Naive thymus-derived CD8-positive, alpha-beta T cell (primary cell): ENCODE results near the gene PADI2. TPM values are rescaled to one million over a fixed set of nuclear protein-coding genes. Genes with fewer than 3 reads are reported as not detected.

Experiments used
- ATAC-seq, 2 donors: fragments of 150-1000 bp; cut with Tn5 transposase in 1 of 2; sonication (Bioruptor Pico), chemical (Tn5 transposase) in 1 of 2; 1 replicate in 1 of 2; 2 replicates in 1 of 2; pipeline ENCODE4 v1.10.0; 2021; ENCODE audit warnings: mild to moderate bottlenecking in 2 of 2, moderate library complexity in 2 of 2
- POLR2A ChIA-PET: fragments of 350-600 bp; sonication (Branson Sonifier 250); formaldehyde crosslinking; loops from one replicate; lab custom pipeline; 2021; ENCODE audit warnings: antibody characterized with exemption; lab: Charles Lee
- DNase-seq, 10 donors: peaks; one replicate each; pipeline versions ENCODE4 v3.0.0 to v3.0.0-alpha.2; 2020 to 2022
- H3K27ac Mint-ChIP-seq, 10 donors: one replicate each; pipeline ENCODE4 v1.8.0; 2020 to 2022; ENCODE audit warnings: mild to moderate bottlenecking in 10 of 10, mixed read lengths in 10 of 10, moderate library complexity in 4 of 10, inconsistent platforms in 1 of 10
- H3K27me3 Mint-ChIP-seq, 5 donors: one replicate each; pipeline ENCODE4 v1.8.0; 2021 to 2022; ENCODE audit warnings: mixed read lengths in 5 of 5
- H3K36me3 Mint-ChIP-seq, 3 donors: one replicate each; pipeline ENCODE4 v1.8.0; 2020 to 2022; ENCODE audit warnings: mixed read lengths in 3 of 3, mild to moderate bottlenecking in 2 of 3, inconsistent platforms in 1 of 3
- H3K4me1 Mint-ChIP-seq, 4 donors: one replicate each; pipeline ENCODE4 v1.8.0; 2021 to 2022; ENCODE audit warnings: mixed read lengths in 4 of 4
- H3K4me3 Mint-ChIP-seq, 10 donors: one replicate each; pipeline ENCODE4 v1.8.0; 2020 to 2022; ENCODE audit warnings: mild to moderate bottlenecking in 10 of 10, mixed read lengths in 10 of 10, moderate library complexity in 6 of 10, inconsistent platforms in 1 of 10
- H3K9me3 Mint-ChIP-seq, 9 donors: one replicate each; pipeline ENCODE4 v1.8.0; 2020 to 2022; ENCODE audit warnings: mixed read lengths in 9 of 9, mild to moderate bottlenecking in 3 of 9, inconsistent platforms in 1 of 9, moderate library complexity in 1 of 9
- polyA plus RNA-seq, 3 donors: library from polyadenylated mRNA; unstranded; fragments of 300-500 nt; fragmentation: Illumina TruSeq; gene quantifications; one replicate each; pipeline ENCODE4 v1.2.3, GENCODE V29; 2021
- total RNA-seq, 8 experiments: library from RNA in 2 of 8; stranded (reverse) in 2 of 8; gene quantifications; one replicate each; pipeline ENCODE4 v1.2.3 and lab custom pipeline; 2021 to 2026

Gene PADI2
- total and polyA plus RNA-seq, 5 experiments from 2014 or later: 0.06 TPM; not detected in 4

DNA sequence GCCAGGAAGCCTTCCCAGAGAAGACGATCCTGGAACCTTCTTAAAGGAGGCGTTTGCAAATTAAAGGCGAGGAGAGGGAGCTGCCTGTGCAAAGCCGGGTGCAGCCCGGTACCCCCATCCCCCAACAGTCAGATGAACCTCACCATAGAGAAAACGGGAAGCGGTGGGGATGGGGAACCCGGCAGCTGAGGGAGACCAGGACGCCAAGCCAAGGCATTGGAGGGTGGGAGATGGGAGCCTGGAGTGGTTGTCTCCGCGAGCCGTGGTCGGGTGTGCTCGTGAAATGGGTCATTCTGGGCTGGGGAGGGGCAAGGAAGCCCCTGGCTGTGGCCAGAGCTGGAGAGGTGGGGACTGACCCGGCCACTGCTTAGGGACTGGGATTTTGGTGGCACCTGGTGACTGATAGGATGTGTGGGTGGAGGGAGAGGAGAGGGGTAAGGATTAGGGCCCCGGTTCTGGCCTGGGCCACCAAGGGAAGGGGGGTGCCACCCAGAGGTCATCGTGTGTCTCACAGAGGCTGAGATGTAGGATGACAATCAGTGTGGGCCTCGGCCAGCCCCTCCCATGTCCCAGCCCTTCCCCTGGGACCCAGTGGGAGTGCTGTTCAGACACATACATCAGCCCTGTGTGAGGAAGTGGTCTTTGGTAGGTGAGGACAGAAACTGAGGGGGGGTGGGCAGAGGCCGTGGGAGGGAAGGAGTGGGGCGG lies 676 bp upstream of the PADI2 start:
- peaks cover 5 to 16% (median 12%) of the 10 kb centered on the region in 4 donors for H3K4me1 Mint-ChIP-seq
- POLR2A ChIA-PET: no interaction called here
- no peak for ATAC-seq
- no peak overlapping the region for H3K27ac Mint-ChIP-seq
- peak overlapping the region in 6 of 10 donors; percentile 12 to 63 (median 32) for H3K4me3 Mint-ChIP-seq
- H3K36me3 Mint-ChIP-seq: no peaks in the 10 kb centered on the region
- peaks cover 19 to 67% (median 40%) of the 10 kb centered on the region in 5 donors for H3K27me3 Mint-ChIP-seq
- no peak for DNase-seq
- no peaks in the 10 kb centered on the region for H3K9me3 Mint-ChIP-seq

DNA sequence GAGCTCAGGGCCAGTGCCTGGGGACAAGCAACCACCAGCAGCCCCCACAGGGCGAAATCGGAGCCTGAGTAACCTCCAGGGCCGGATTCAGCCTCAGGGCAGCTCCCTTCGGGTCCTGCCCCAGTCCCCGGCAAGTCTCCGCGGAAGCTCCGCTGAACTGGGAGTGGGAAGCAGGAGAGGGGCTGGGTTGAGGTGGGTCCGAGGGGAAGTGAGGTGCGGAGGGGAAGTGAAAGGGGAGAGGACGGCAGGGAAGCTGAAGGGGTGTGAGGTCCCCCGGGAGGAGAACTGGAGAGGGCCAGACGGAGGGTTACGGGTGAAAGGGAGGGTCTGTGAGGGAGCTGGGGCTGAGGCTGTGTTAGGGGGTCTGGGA lies 560 bp downstream of the PADI2 start:
- Mint-ChIP-seq H3K9me3 (no peaks in the 10 kb centered on the region), H3K4me1 (peaks cover 5 to 16% (median 12%) of the 10 kb centered on the region in 4 donors), H3K4me3 (peak overlapping the region; percentile 13 to 74 (median 58)), H3K36me3 (no peaks in the 10 kb centered on the region), H3K27ac (peak overlapping the region in 1 of 10 donors; percentile 29), H3K27me3 (peaks cover 16 to 77% (median 46%) of the 10 kb centered on the region in 5 donors)
- no peak for ATAC-seq
- POLR2A ChIA-PET: no interaction called here
- DNase-seq: no peak

DNA sequence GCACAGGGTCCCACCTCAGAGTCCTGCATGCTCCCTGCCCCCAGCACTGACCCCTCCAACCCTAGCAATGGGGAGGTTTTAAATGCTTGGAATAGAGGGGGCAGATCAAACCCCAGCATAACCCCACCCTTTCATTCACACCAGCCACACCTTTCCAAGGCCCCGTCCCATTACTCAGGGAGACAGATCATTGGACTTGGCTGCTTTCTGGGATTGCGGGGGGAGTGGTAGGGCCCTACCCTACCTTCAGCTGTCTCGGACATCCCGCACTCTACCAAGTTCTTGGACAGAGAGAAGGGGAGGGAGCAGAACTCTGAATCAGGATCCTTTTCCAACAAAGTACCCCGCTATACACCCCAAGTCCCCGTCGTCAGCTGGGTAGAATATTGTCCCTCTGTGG lies 983 bp downstream of the PADI2 start:
- H3K4me3 Mint-ChIP-seq: peak overlapping the region in 7 of 10 donors; percentile 1 to 69 (median 60)
- DNase-seq: no peak
- H3K9me3 Mint-ChIP-seq: no peaks in the 10 kb centered on the region
- H3K27ac Mint-ChIP-seq: no peak overlapping the region
- peaks cover 16 to 77% (median 46%) of the 10 kb centered on the region in 5 donors for H3K27me3 Mint-ChIP-seq
- peaks cover 5 to 16% (median 12%) of the 10 kb centered on the region in 4 donors for H3K4me1 Mint-ChIP-seq
- H3K36me3 Mint-ChIP-seq: no peaks in the 10 kb centered on the region
- POLR2A ChIA-PET: interaction anchor here (0.6 kb wide), 1 partner anchor 10 kb away, joined by 3 read pairs; no protein-coding TSS in a partner anchor
- ATAC-seq: no peak

DNA sequence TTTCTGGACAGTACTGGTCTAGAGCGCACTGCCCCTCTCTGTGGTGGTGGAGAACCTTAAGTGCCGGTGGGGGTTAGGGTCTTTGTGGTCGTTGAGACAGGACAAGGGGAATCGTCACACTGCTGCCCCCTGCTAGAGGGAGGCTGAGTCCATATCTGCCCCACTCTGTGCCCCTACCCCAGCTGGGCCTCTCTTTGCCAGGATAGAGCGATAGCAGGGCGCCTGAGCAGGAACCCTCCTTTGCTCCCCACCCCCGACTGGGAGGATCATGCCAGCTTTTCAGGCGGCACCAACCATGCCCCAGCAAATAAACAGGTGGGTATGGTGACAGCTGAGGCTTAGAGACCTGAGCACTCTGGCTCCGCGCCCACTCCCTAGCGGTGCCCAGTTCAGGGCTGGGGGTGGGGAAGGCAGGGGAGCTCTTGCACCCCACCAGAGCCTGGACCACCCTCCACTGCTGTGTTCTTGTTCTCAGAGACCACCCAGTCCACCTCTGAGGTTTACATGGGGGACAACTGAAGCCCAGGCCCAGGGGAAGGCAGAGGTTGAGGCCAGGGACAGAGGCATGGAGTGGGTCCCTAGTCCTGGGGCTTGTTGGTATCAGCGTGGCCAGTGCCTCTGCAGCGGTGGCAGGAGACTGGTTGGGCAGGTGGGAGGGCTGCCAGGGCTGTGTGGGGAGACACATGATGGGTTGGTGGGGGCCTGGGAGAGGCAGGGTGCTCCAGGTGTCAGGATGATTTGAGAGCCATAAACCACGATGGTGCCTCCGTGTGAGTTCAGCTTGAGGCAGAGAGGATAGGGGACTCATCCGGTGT lies 1.6 kb downstream of the PADI2 start:
- no peaks in the 10 kb centered on the region for H3K36me3 Mint-ChIP-seq
- no peaks in the 10 kb centered on the region for H3K9me3 Mint-ChIP-seq

DNA sequence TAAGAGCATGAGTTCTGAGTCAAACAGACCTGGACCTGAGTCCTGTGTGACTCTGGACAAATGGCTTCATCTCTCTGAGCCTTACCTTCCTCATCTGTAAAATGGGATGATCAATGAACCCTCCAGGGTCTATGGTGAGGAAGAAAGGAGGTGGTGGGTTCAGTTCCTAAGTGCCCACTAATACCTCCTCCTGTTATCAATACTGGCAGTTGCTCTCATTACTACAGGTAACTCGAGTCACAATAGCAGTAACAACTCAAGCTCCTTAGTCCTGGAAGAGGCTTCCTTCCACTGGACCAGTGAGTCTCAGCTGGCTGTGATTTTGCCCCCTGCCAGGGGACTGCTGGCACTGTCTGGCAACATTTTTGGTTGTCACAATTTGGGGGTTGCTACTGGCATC lies 2.6 kb downstream of the PADI2 start:
- ATAC-seq (no peak), DNase-seq (no peak)
- POLR2A ChIA-PET: no interaction called here
- Mint-ChIP-seq H3K4me3 (no peak overlapping the region), H3K4me1 (peaks cover 5 to 16% (median 12%) of the 10 kb centered on the region in 4 donors), H3K27ac (peak overlapping the region in 1 of 10 donors; percentile 5), H3K36me3 (no peaks in the 10 kb centered on the region), H3K27me3 (peaks cover 16 to 74% (median 49%) of the 10 kb centered on the region in 5 donors), H3K9me3 (no peaks in the 10 kb centered on the region)

More for the DNA sequence above, 1.6 kb downstream of the PADI2 start:
- ATAC-seq (no peak), DNase-seq (no peak)
- POLR2A ChIA-PET: interaction anchor here (0.6 kb wide), 1 partner anchor 10 kb away, joined by 3 read pairs; no protein-coding TSS in a partner anchor
- peaks cover 5 to 16% (median 12%) of the 10 kb centered on the region in 4 donors for H3K4me1 Mint-ChIP-seq
- no peak overlapping the region for H3K27ac Mint-ChIP-seq
- H3K4me3 Mint-ChIP-seq: peak overlapping the region in 5 of 10 donors; percentile 10 to 63 (median 60)
- peaks cover 16 to 77% (median 46%) of the 10 kb centered on the region in 5 donors for H3K27me3 Mint-ChIP-seq

DNA sequence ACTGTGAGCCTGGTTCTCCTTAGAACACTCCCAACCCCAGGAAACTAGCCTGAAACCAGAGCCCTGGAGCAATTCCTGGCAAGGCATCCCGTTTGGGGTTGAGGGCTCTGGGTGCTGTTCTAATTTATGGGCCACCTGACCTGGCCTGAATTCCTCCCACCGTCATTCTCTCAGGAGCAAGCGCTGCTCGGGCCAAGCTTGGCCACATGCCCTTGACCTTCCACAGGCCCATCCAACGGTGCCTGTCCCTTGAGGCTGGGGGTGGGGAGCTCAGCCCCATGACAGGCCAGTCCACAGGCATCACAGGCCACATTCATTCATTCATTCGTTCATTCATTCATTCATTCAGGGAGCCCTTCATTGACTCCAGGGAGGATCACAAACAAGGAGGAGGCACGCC lies 5.3 kb downstream of the PADI2 start:
- H3K9me3 Mint-ChIP-seq: no peaks in the 10 kb centered on the region
- no peak overlapping the region for H3K4me3 Mint-ChIP-seq
- DNase-seq (no peak), ATAC-seq (no peak)
- H3K27me3 Mint-ChIP-seq: peaks cover 22 to 51% (median 40%) of the 10 kb centered on the region in 5 donors
- H3K36me3 Mint-ChIP-seq: no peaks in the 10 kb centered on the region
- H3K4me1 Mint-ChIP-seq: peaks cover 4 to 12% (median 8%) of the 10 kb centered on the region in 4 donors
- POLR2A ChIA-PET: no interaction called here
- H3K27ac Mint-ChIP-seq: no peak overlapping the region

DNA sequence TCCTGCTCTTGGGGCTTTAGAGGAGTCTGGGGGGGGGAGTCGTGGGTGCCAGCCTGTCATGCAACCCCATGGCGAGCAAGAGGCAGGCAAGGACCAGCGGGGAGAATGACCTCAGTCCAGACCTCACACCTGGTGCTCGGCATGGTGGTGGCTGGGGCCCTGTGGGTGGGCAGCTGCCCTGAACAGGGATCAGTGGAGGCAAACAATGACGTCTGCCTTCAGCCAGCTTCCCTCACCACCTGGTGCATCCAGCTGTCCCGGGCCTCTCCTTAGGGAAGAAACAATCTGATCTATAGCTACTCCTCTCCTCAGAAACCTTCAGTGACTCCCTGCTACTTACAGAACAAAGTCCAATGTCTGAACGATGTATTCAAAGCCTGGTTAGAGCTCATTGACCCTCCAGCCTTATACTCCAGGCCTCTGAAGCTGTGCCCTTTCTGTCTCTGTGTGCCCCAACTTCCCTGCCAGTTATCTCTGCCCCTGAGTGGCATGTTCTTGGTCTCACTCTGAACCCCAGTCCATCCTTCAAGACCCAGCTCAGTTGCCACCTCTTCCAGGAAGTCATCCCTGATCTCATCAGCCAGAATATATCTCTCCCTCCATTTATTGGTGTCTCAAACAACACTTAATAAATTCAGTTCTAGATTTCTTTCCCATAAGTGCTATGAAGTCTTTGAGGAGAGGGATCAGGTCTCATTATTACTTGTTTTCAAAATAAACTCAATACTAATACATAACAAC lies 6.6 kb downstream of the PADI2 start:
- no peaks in the 10 kb centered on the region for H3K36me3 Mint-ChIP-seq
- POLR2A ChIA-PET: no interaction called here
- H3K27me3 Mint-ChIP-seq: peaks cover 16 to 43% (median 28%) of the 10 kb centered on the region in 5 donors
- no peaks in the 10 kb centered on the region for H3K9me3 Mint-ChIP-seq
- DNase-seq: no peak
- H3K4me3 Mint-ChIP-seq: no peak overlapping the region
- H3K27ac Mint-ChIP-seq: no peak overlapping the region
- ATAC-seq: no peak
- H3K4me1 Mint-ChIP-seq: no peaks in the 10 kb centered on the region

DNA sequence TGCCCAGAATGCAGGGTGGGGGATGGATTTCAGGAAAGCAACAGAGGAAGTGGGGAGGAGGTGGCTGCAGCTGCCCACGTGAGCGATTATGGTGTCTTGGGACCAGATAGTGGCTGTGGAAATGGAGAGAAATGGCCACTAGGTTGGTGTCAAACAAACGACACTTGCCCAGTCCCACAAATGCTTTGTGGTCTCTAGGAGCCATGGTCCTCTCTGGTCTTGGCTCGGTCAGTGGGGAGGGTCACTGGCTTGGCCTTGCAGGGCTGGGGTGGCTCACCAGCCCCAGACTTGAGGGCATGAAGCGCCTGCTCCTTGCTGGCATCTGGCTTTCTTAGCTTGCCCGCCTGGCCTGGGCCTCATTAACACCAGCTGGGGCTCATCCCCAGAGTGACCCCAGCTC lies 7.2 kb downstream of the PADI2 start:
- no peaks in the 10 kb centered on the region for H3K4me1 Mint-ChIP-seq
- POLR2A ChIA-PET: no interaction called here
- H3K9me3 Mint-ChIP-seq: no peaks in the 10 kb centered on the region
- no peaks in the 10 kb centered on the region for H3K36me3 Mint-ChIP-seq
- H3K27me3 Mint-ChIP-seq: peaks cover 14 to 40% (median 26%) of the 10 kb centered on the region in 5 donors
- DNase-seq: peak in 1 of 10 donors; percentile 57
- H3K27ac Mint-ChIP-seq: peak overlapping the region in 1 of 10 donors; percentile 57
- H3K4me3 Mint-ChIP-seq: no peak overlapping the region
- ATAC-seq: no peak

DNA sequence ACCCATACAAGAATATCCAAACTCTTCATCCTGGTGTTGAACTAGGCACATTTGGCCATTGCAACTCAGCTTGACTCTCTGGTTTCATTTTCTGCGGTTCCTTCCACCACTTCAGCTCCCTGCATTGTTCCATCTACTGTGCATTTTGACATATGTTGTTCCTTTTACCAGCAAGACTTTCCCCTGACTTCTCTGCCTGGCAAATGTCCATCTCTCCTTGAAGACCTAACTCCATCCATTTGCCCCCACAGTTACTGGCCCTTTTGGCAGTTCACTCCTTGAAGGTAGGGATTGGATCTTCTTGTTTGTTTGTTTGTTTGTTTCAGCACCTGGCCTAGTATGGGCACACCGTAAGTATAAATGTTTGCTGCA lies 8.7 kb downstream of the PADI2 start:
- DNase-seq (no peak), ATAC-seq (no peak)
- H3K27me3 Mint-ChIP-seq: peaks cover 8 to 38% (median 22%) of the 10 kb centered on the region in 5 donors
- no peaks in the 10 kb centered on the region for H3K4me1 Mint-ChIP-seq
- H3K27ac Mint-ChIP-seq: no peak overlapping the region
- no peak overlapping the region for H3K4me3 Mint-ChIP-seq
- POLR2A ChIA-PET: no interaction called here
- no peaks in the 10 kb centered on the region for H3K36me3 Mint-ChIP-seq
- no peaks in the 10 kb centered on the region for H3K9me3 Mint-ChIP-seq

DNA sequence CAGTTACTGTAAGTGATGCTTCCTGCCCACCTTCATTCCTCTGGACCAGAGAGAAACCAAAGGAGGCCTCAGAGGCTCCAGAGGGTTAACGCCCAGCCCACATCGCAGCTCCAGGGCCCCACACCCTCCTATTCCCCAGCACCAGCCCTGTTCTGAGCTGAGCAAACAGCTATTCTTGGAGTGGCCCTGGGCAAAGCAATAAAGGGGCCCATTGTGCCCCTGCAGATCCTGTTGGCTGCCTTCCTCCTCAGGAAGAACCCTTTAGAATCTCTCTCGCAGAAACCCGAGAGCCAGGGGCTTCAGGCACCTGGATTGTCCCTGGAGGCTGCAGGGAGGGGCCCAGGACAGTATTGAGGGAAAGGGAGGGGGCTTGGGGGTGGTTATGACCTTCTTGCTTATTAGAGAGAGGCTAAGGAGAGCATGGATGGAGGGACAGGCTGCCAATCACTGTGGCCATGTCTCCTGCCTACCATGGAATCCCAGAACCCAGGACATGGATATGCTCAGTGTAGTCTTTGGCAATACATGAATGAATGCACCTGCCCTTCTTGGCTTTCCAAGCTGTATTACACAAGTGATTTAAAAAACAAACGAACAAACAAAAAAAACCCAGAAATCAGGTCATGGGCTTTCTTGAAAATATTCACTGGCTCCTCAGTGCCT lies 9.2 kb downstream of the PADI2 start:
- no peaks in the 10 kb centered on the region for H3K36me3 Mint-ChIP-seq
- no peaks in the 10 kb centered on the region for H3K4me1 Mint-ChIP-seq
- peaks cover 7 to 33% (median 17%) of the 10 kb centered on the region in 5 donors for H3K27me3 Mint-ChIP-seq
- ATAC-seq (no peak), DNase-seq (no peak)
- no peaks in the 10 kb centered on the region for H3K9me3 Mint-ChIP-seq
- H3K27ac Mint-ChIP-seq: no peak overlapping the region
- POLR2A ChIA-PET: no interaction called here
- no peak overlapping the region for H3K4me3 Mint-ChIP-seq

DNA sequence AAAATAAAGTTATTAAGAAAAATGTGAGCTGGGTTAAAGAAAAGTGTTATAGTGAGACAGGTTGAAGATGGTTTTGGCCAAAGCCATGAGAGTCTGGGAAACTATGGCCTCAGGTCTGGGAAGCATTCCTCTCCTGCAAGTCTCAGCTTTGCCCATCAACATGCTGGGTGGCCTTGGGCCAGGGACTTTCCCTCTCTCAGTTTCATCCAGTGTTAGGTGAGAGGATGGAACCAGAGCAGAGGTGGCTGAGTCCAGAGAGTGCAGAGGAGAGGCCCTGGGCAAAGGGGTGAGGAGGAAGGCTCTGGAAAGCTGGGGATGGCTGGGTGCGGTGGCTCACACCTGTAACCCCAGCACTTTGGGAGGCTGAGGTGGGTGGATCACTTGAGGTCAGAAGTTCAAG lies 10.5 kb downstream of the PADI2 start:
- H3K9me3 Mint-ChIP-seq: no peaks in the 10 kb centered on the region
- DNase-seq (no peak), ATAC-seq (no peak)
- H3K4me1 Mint-ChIP-seq: no peaks in the 10 kb centered on the region
- peaks cover 2 to 22% (median 11%) of the 10 kb centered on the region in 5 donors for H3K27me3 Mint-ChIP-seq
- POLR2A ChIA-PET: interaction anchor here (0.7 kb wide), 1 partner anchor 104 kb away, joined by 6 read pairs; no protein-coding TSS in a partner anchor
- no peak overlapping the region for H3K4me3 Mint-ChIP-seq
- no peak overlapping the region for H3K27ac Mint-ChIP-seq
- no peaks in the 10 kb centered on the region for H3K36me3 Mint-ChIP-seq

DNA sequence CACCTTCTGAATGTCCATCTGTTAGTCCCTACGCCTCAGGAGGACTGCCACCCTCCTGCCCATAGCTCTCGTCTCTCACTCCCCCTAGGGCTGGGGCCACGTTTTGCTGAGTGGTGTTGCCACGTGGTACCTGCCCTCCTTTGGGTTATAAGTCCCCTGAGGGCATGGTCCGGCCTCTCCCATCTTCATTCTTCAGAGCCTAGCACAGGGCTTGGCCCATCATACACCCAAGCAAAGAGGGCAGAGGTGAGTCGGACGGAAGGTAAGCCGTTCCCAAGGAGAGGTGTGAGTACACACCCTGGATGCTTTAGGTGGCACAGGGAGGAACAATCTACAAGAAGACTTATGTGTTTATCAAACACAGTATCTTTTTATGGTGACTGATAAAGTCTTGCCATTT lies 10.9 kb downstream of the PADI2 start:
- Mint-ChIP-seq H3K27ac (no peak overlapping the region), H3K36me3 (no peaks in the 10 kb centered on the region), H3K9me3 (no peaks in the 10 kb centered on the region), H3K27me3 (peaks cover 2 to 22% (median 11%) of the 10 kb centered on the region in 5 donors), H3K4me3 (no peak overlapping the region), H3K4me1 (no peaks in the 10 kb centered on the region)
- DNase-seq: peak in 1 of 10 donors; percentile 24
- no peak for ATAC-seq
- POLR2A ChIA-PET: interaction anchor here (0.7 kb wide), 1 partner anchor 10 kb away, joined by 3 read pairs; no protein-coding TSS in a partner anchor
